Endothelial cell of umbilical vein (primary cell): ENCODE data around the gene TPM4. TPM values are rescaled to one million over a fixed set of nuclear protein-coding genes. Genes with fewer than 3 reads are reported as not detected.

Experiments used
- BruUV-seq: library from RNA; stranded (reverse); fragments of 400-500 nt; replicated peaks from 2 replicates; lab custom pipeline; 2021; lab: Mats Ljungman, UMichigan
- CTCF ChIA-PET: fragments of 300-600, 350-600 bp; sonication (Branson Sonifier 250); formaldehyde crosslinking; loops from one replicate; lab custom pipeline; 2021; ENCODE audit warnings: antibody characterized with exemption, inconsistent platforms; lab: Charles Lee
- POLR2A ChIA-PET: fragments of 300-600, 350-600 bp; sonication (Branson Sonifier 250); formaldehyde crosslinking; loops from one replicate; lab custom pipeline; 2021; ENCODE audit warnings: antibody characterized with exemption, inconsistent platforms; lab: Charles Lee
- DNase-seq: peaks from one replicate; pipeline ENCODE4 v3.0.0-alpha.2; 2011; ENCODE audit warnings: low read depth, low spot score
- FAIRE-seq: peaks from 2 replicates; lab custom pipeline; 2011; peaks lifted over from hg19 to GRCh38; lab: Jason Lieb, UNC
- H2AFZ ChIP-seq: 2 replicates; pipeline ENCODE4 v1.6.0; 2012; ENCODE audit warnings: low read depth, low read length, control low read depth, inconsistent platforms
- H3K27ac ChIP-seq: 2 replicates; pipeline ENCODE4 v1.5.1; 2011; ENCODE audit warnings: low read depth, mild to moderate bottlenecking, control low read depth, low read length, moderate library complexity; ENCODE audit not compliant: insufficient read depth
- H3K27me3 ChIP-seq, 2 experiments: 2 replicates each; pipeline versions ENCODE4 v1.6.0 to v1.6.1; 2011; ENCODE audit warnings: low read length in 2 of 2, mixed read lengths in 1 of 2; ENCODE audit not compliant: control insufficient read depth in 2 of 2, insufficient read depth in 2 of 2
- H3K36me3 ChIP-seq, 2 experiments: 2 replicates in 1 of 2; 3 replicates in 1 of 2; pipeline ENCODE4 v1.5.1; 2011; ENCODE audit warnings: low read length in 2 of 2, mild to moderate bottlenecking in 1 of 2, moderate library complexity in 1 of 2; ENCODE audit not compliant: control insufficient read depth in 2 of 2, insufficient read depth in 2 of 2; ENCODE audit errors: extremely low read depth in 1 of 2
- H3K4me1 ChIP-seq: 3 replicates; pipeline ENCODE4 v1.5.1; 2011; ENCODE audit warnings: mild to moderate bottlenecking, low read length; ENCODE audit not compliant: control insufficient read depth, insufficient read depth; ENCODE audit errors: extremely low read depth
- H3K4me2 ChIP-seq: 2 replicates; pipeline ENCODE4 v1.6.1; 2011; ENCODE audit warnings: low read length, control low read depth, mixed read lengths; ENCODE audit not compliant: insufficient read depth
- H3K4me3 ChIP-seq, 3 experiments: fragments of 200-600 bp in 1 of 3; sonication (generic), shearing (Covaris generic) in 1 of 3; replicated peaks in 1 of 3; 2 replicates each; pipeline ENCODE4 v1.5.1; 2011 to 2016; ENCODE audit warnings: control low read depth in 3 of 3, low read length in 3 of 3, mild to moderate bottlenecking in 2 of 3, inconsistent platforms in 1 of 3, low read depth in 1 of 3, moderate library complexity in 1 of 3; ENCODE audit not compliant: insufficient read depth in 1 of 3
- H3K79me2 ChIP-seq: 2 replicates; pipeline ENCODE4 v1.6.0; 2012; ENCODE audit warnings: low read length, inconsistent platforms; ENCODE audit not compliant: control insufficient read depth, insufficient read depth
- H3K9ac ChIP-seq: replicated peaks from 2 replicates; pipeline ENCODE3; 2011; ENCODE audit warnings: low read length, control low read depth; ENCODE audit not compliant: insufficient read depth; ENCODE audit errors: extremely low read depth
- H3K9me1 ChIP-seq: replicated peaks from 3 replicates; pipeline ENCODE4 v1.6.0; 2011; ENCODE audit warnings: mild to moderate bottlenecking, low read length; ENCODE audit not compliant: control insufficient read depth, insufficient read depth; ENCODE audit errors: extremely low read depth
- H3K9me3 ChIP-seq: replicated peaks from 2 replicates; pipeline ENCODE4 v1.5.1; 2012; ENCODE audit warnings: low read length, inconsistent platforms; ENCODE audit not compliant: control insufficient read depth, insufficient read depth
- H4K20me1 ChIP-seq: replicated peaks from 2 replicates; pipeline ENCODE3; 2011; ENCODE audit warnings: mild to moderate bottlenecking, low read length; ENCODE audit not compliant: control insufficient read depth, insufficient read depth; ENCODE audit errors: extremely low read depth
- EZH2 ChIP-seq: IDR thresholded peaks from 2 replicates; pipeline ENCODE4 v1.6.1; 2012; ENCODE audit warnings: borderline replicate concordance, low read depth, mild to moderate bottlenecking, moderate library complexity, low read length, inconsistent platforms; ENCODE audit not compliant: severe bottlenecking
- FOS ChIP-seq: IDR thresholded peaks from 2 replicates; pipeline ENCODE4 v1.6.1; 2011; ENCODE audit warnings: mild to moderate bottlenecking, low read length, moderate library complexity, borderline replicate concordance; ENCODE audit not compliant: insufficient read depth
- GATA2 ChIP-seq: IDR thresholded peaks from 2 replicates; pipeline ENCODE4 v1.7.0; 2011; ENCODE audit warnings: low read depth, mild to moderate bottlenecking, moderate library complexity, mixed read lengths, low read length; ENCODE audit not compliant: insufficient read length, insufficient read depth
- JUN ChIP-seq: IDR thresholded peaks from 2 replicates; pipeline ENCODE4 v1.6.1; 2011; ENCODE audit warnings: borderline replicate concordance, low read depth; ENCODE audit not compliant: insufficient read length, insufficient read depth
- MYC ChIP-seq: IDR thresholded peaks from one replicate; pipeline ENCODE4 v1.6.1; 2011; ENCODE audit warnings: mild to moderate bottlenecking, low read depth, low read length
- POLR2A ChIP-seq: IDR thresholded peaks from 2 replicates; pipeline ENCODE4 v1.6.1; 2012; ENCODE audit warnings: low read depth, mild to moderate bottlenecking, control low read depth, low read length
- POLR2AphosphoS5 ChIP-seq: IDR thresholded peaks from 2 replicates; pipeline ENCODE4 v1.6.1; 2012; ENCODE audit warnings: low read depth, mild to moderate bottlenecking, control low read depth, low read length, moderate library complexity; ENCODE audit not compliant: insufficient read depth
- dilution Hi-C: fragments of 300-500 bp; cut with MboI; formaldehyde crosslinking; loops from one replicate; pipeline ENCODE4 v1.15.0; 2019; ENCODE audit warnings: low sequenced_read_pairs; ENCODE audit not compliant: extremely low pct_ligation_motif_present
- intact Hi-C: fragments of 100-400 bp; cut with micrococcal nuclease; formaldehyde crosslinking; loops from one replicate; pipeline ENCODE4 v1.10.0; 2022
- polyA plus RNA-seq, 4 experiments: library from polyadenylated mRNA; depleted of rRNA in 3 of 4; stranded (reverse) in 3 of 4; unstranded in 1 of 4; fragments of >200 nt; gene quantifications; 2 replicates each; pipeline versions ENCODE4 v1.2.1 to v1.2.3, GENCODE V29; 2011 to 2012; ENCODE audit warnings: missing spikeins in 1 of 4
- total RNA-seq: library from RNA; stranded (reverse); gene quantifications from 2 replicates; pipeline ENCODE4 v1.2.3, GENCODE V29; 2021
- TF ChIP-seq, protein P1 (sequence below), 2 donors: IDR thresholded peaks; 1 replicate in 1 of 2; 2 replicates in 1 of 2; pipeline ENCODE4 v1.5.1; 2011; ENCODE audit warnings: low read length in 2 of 2, mild to moderate bottlenecking in 2 of 2, moderate library complexity in 2 of 2, control low read depth in 1 of 2, inconsistent platforms in 1 of 2, low read depth in 1 of 2; ENCODE audit not compliant: insufficient read depth in 1 of 2; ENCODE audit errors: extremely low read depth in 1 of 2
- TF ChIP-seq, protein P2 (sequence below): IDR thresholded peaks from 2 replicates; pipeline ENCODE4 v1.6.1; 2011; ENCODE audit not compliant: insufficient read depth, insufficient read length

The TPM4 gene
- total and polyA plus RNA-seq, 2 donors (not counting 3 experiments of a cell fraction or from before 2014, with no cell fraction given): 430 to 924 TPM

DNA sequence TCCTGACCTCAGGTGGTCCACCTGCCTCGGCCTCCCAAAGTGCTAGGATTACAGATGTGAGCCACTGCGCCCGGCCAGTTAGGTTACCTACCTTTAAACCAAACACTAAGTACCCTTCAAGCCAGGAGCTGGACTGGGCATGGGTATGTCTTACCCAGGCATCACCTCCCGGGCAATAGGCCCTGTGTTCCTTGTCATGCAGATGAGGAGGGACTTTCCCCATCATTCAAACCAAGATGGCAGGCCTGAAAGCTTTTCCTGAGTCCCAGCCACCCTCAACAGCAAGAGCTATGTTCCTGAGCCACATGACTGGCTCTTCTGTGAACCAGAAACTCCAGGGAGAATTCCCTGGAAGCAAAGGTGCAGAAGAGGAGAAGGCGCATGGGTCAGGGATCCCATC, 44.8 kb downstream of the TPM4 start:
- no TSS peak for BruUV-seq
- peaks cover 6% of the 10 kb centered on the region for H3K79me2 ChIP-seq
- no peaks in the 10 kb centered on the region for H3K9me3 ChIP-seq
- H3K4me1 ChIP-seq: no peaks in the 10 kb centered on the region
- ChIA-PET POLR2A (no interaction called here), CTCF (no interaction called here)
- dilution Hi-C loops (no loop called here), intact Hi-C loops (no loop called here)
- H2AFZ ChIP-seq: no peak overlapping the region
- no peak overlapping the region for H3K4me3 ChIP-seq
- peaks cover 6 to 51% of the 10 kb centered on the region in 2 experiments for H3K36me3 ChIP-seq
- no peaks in the 10 kb centered on the region for H3K9me1 ChIP-seq
- FAIRE-seq (no peak), DNase-seq (no peak)
- TF ChIP-seq, protein P1, sequence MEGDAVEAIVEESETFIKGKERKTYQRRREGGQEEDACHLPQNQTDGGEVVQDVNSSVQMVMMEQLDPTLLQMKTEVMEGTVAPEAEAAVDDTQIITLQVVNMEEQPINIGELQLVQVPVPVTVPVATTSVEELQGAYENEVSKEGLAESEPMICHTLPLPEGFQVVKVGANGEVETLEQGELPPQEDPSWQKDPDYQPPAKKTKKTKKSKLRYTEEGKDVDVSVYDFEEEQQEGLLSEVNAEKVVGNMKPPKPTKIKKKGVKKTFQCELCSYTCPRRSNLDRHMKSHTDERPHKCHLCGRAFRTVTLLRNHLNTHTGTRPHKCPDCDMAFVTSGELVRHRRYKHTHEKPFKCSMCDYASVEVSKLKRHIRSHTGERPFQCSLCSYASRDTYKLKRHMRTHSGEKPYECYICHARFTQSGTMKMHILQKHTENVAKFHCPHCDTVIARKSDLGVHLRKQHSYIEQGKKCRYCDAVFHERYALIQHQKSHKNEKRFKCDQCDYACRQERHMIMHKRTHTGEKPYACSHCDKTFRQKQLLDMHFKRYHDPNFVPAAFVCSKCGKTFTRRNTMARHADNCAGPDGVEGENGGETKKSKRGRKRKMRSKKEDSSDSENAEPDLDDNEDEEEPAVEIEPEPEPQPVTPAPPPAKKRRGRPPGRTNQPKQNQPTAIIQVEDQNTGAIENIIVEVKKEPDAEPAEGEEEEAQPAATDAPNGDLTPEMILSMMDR (IDR thresholded peaks at IDR 0.05; ENCODE audit: extremely low read depth in 1 of 2, insufficient read depth in 1 of 2, low read depth in 1 of 2, low read length in 2 of 2): no peak
- TF ChIP-seq POLR2A (no peak), JUN (no peak), EZH2 (no peak), FOS (no peak), MYC (no peak), POLR2AphosphoS5 (no peak), GATA2 (no peak)
- TF ChIP-seq, protein P2, sequence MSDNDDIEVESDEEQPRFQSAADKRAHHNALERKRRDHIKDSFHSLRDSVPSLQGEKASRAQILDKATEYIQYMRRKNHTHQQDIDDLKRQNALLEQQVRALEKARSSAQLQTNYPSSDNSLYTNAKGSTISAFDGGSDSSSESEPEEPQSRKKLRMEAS: no peak
- no peaks in the 10 kb centered on the region for H3K27me3 ChIP-seq
- no peak overlapping the region for H3K9ac ChIP-seq
- H3K27ac ChIP-seq: no peak overlapping the region
- H3K4me2 ChIP-seq: no peak overlapping the region
- H4K20me1 ChIP-seq: no peaks in the 10 kb centered on the region
